WTC11 (cell line): ENCODE results near the gene CLEC16A.

Source experiments
- CREB1 ChIP-seq: sonication (generic); formaldehyde crosslinking; IDR thresholded peaks from 2 replicates; pipeline ENCODE4 v1.8.0; 2023; ENCODE audit warnings: mild to moderate bottlenecking, missing genetic modification reagents
- CREM ChIP-seq: sonication (generic); formaldehyde crosslinking; IDR thresholded peaks from 2 replicates; pipeline ENCODE4 v1.8.1; 2022; ENCODE audit warnings: mild to moderate bottlenecking, missing genetic modification reagents, moderate library complexity
- KAT7 ChIP-seq: sonication (generic); formaldehyde crosslinking; IDR thresholded peaks from 2 replicates; pipeline ENCODE4 v1.8.1; 2023; ENCODE audit warnings: missing genetic modification reagents, mild to moderate bottlenecking, borderline replicate concordance
- TF ChIP-seq, protein P1 (sequence below): fragments of 200-600 bp; IDR thresholded peaks from 2 replicates; pipeline ENCODE4 v1.8.0; 2022; ENCODE audit warnings: antibody characterized with exemption
- TF ChIP-seq, protein P2 (sequence below): sonication (generic); formaldehyde crosslinking; conservative IDR thresholded peaks from 2 replicates; pipeline ENCODE4 v1.8.1; 2022; ENCODE audit warnings: mild to moderate bottlenecking, missing genetic modification reagents

DNA sequence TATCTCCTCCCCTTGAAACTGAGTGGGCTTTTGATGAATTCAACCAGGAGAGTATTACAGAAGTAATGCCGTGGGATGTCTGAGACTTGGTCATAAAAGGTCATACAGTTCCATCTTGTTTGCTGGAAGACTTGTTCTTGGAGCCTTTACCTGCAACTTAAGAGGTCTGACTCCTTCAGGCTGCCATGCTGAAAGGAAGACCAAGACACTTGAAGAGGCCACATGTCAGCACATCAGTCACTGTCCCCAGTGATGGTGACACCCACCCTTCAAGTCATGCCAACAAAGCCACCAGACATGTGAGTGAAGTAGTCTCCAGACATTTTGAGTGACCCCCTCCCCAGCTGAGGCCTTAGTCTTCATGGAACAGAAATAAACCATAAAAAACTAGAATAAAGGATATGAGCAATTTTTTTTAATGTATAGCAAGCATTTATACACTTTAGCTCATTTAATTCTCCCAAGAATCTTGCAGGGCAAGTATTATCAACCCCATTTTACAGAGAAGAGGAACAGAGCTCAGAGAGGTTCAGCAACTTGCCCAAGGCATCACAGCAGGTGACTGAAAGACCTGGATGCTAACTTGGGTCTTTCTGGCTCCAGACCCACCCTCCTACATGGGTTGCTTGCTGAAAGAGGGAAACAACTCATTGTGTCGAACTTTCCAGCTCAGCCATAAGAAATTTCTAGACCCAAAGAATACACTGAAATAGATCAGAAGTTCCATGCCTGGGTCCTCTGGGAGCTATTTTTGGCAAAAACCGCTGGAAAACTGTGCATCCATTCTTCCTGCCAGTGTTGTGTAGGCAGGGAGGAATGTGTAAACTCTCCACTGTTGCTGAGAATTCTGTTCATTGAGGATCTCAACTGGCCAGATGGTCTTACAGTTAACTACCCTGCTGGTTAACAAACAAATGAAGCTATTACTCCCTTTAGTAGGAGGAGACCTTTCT is 273.6 kb downstream of the CLEC16A start:
- TF ChIP-seq CREB1 (CRISPR knock-in tag) (no peak), CREM (CRISPR knock-in tag) (no peak), KAT7 (no peak)
- TF ChIP-seq, protein P1, sequence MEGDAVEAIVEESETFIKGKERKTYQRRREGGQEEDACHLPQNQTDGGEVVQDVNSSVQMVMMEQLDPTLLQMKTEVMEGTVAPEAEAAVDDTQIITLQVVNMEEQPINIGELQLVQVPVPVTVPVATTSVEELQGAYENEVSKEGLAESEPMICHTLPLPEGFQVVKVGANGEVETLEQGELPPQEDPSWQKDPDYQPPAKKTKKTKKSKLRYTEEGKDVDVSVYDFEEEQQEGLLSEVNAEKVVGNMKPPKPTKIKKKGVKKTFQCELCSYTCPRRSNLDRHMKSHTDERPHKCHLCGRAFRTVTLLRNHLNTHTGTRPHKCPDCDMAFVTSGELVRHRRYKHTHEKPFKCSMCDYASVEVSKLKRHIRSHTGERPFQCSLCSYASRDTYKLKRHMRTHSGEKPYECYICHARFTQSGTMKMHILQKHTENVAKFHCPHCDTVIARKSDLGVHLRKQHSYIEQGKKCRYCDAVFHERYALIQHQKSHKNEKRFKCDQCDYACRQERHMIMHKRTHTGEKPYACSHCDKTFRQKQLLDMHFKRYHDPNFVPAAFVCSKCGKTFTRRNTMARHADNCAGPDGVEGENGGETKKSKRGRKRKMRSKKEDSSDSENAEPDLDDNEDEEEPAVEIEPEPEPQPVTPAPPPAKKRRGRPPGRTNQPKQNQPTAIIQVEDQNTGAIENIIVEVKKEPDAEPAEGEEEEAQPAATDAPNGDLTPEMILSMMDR, result no peak
- TF ChIP-seq, protein P2, sequence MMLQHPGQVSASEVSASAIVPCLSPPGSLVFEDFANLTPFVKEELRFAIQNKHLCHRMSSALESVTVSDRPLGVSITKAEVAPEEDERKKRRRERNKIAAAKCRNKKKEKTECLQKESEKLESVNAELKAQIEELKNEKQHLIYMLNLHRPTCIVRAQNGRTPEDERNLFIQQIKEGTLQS (CRISPR knock-in tag), result no peak
